Progenitor cell of endocrine pancreas (in vitro differentiated cells): ENCODE data around the gene NEU1. TPM values are rescaled to one million over a fixed set of nuclear protein-coding genes. Genes with fewer than 3 reads are reported as not detected.

Experiments used
- DNase-seq: peaks from one replicate; pipeline ENCODE4 v3.0.0; 2021; ENCODE audit warnings: low spot score; ENCODE audit not compliant: unreplicated experiment
- H3K27ac Mint-ChIP-seq: 2 replicates; pipeline ENCODE4 v1.8.0; 2021; ENCODE audit warnings: mild to moderate bottlenecking, moderate library complexity, mixed read lengths
- H3K27me3 Mint-ChIP-seq: 2 replicates; pipeline ENCODE4 v1.8.0; 2021; ENCODE audit warnings: mixed read lengths
- H3K36me3 Mint-ChIP-seq: 2 replicates; pipeline ENCODE4 v1.8.0; 2022; ENCODE audit warnings: mixed read lengths; ENCODE audit not compliant: insufficient read depth
- H3K4me1 Mint-ChIP-seq: 2 replicates; pipeline ENCODE4 v1.8.0; 2021; ENCODE audit warnings: low read depth, mixed read lengths
- H3K4me3 Mint-ChIP-seq: 2 replicates; pipeline ENCODE4 v1.8.0; 2021; ENCODE audit warnings: low read depth, mild to moderate bottlenecking, moderate library complexity, mixed read lengths
- H3K9me3 Mint-ChIP-seq: 2 replicates; pipeline ENCODE4 v1.8.0; 2021; ENCODE audit warnings: low read depth, mixed read lengths
- CTCF ChIP-seq: fragments of 200-600 bp; sonication (generic); IDR thresholded peaks from one replicate; pipeline ENCODE4 v1.5.0; 2021; ENCODE audit warnings: antibody characterized with exemption, mild to moderate bottlenecking; ENCODE audit not compliant: unreplicated experiment
- total RNA-seq: library from RNA; stranded (reverse); gene quantifications from 2 replicates; pipeline ENCODE4 v1.2.1, GENCODE V29; 2021

NEU1 gene
- total RNA-seq, 1 donor from 2014 or later = 52.4 TPM

GRCh38 chr6:31896856-31897611 lies 34.4 kb upstream of the NEU1 start:
- Mint-ChIP-seq H3K4me3 (peak overlapping the region; percentile 82), H3K9me3 (no peaks in the 10 kb centered on the region), H3K4me1 (peaks cover 19% of the 10 kb centered on the region), H3K36me3 (peaks cover 18% of the 10 kb centered on the region), H3K27me3 (no peaks in the 10 kb centered on the region), H3K27ac (no peak overlapping the region)
- DNase-seq = no peak
- no peak for TF ChIP-seq CTCF

GRCh38 chr6:31896493-31896855 lies 33.9 kb upstream of the NEU1 start:
- peaks cover 19% of the 10 kb centered on the region for H3K4me1 Mint-ChIP-seq
- no peaks in the 10 kb centered on the region for H3K27me3 Mint-ChIP-seq
- peak overlapping the region; percentile 82 for H3K4me3 Mint-ChIP-seq
- no peaks in the 10 kb centered on the region for H3K9me3 Mint-ChIP-seq
- peaks cover 20% of the 10 kb centered on the region for H3K36me3 Mint-ChIP-seq
- no peak for DNase-seq
- peak overlapping the region; percentile 56 for H3K27ac Mint-ChIP-seq
- no peak for TF ChIP-seq CTCF

- H3K36me3 Mint-ChIP-seq = peaks cover 30% of the 10 kb centered on the region
- no peak overlapping the region for H3K4me3 Mint-ChIP-seq
- peaks cover 5% of the 10 kb centered on the region for H3K4me1 Mint-ChIP-seq
- no peak overlapping the region for H3K27ac Mint-ChIP-seq
- H3K9me3 Mint-ChIP-seq = no peaks in the 10 kb centered on the region
- no peak for TF ChIP-seq CTCF
- DNase-seq = no peak
- H3K27me3 Mint-ChIP-seq = no peaks in the 10 kb centered on the region
Observed at GRCh38 chr6:31892821-31893220, 30.2 kb upstream of the NEU1 start.

- TF ChIP-seq CTCF = no peak
- Mint-ChIP-seq H3K4me1 (no peaks in the 10 kb centered on the region), H3K27me3 (no peaks in the 10 kb centered on the region), H3K27ac (no peak overlapping the region), H3K36me3 (peaks cover 36% of the 10 kb centered on the region), H3K9me3 (no peaks in the 10 kb centered on the region), H3K4me3 (no peak overlapping the region)
- DNase-seq = no peak
Observed at GRCh38 chr6:31889331-31889972, 26.8 kb upstream of the NEU1 start.

- Mint-ChIP-seq H3K4me3 (no peak overlapping the region), H3K27ac (no peak overlapping the region), H3K4me1 (no peaks in the 10 kb centered on the region), H3K9me3 (no peaks in the 10 kb centered on the region), H3K36me3 (peaks cover 34% of the 10 kb centered on the region), H3K27me3 (no peaks in the 10 kb centered on the region)
- DNase-seq = peak; percentile 43
- TF ChIP-seq CTCF = peak; percentile 65
Observed at GRCh38 chr6:31888276-31889258, 25.9 kb upstream of the NEU1 start.
